ENCODE results near the gene DNAH8.
A peak's percentile ranks its signal among the peaks of the same experiment; 100 is the strongest.

The DNAH8 gene

GRCh38 chr6:38973178-38974057, 258.3 kb downstream of the DNAH8 start:
- DNase-seq (ENCODE audit: low read depth in 2 of 2) = no peak

GRCh38 chr6:38974389-38975151, 259.5 kb downstream of the DNAH8 start:
- DNase-seq (ENCODE audit: low read depth in 2 of 2) = no peak

- DNase-seq (ENCODE audit: low read depth in 2 of 2) = no peak
These were observed 260.5 kb downstream of the DNAH8 start for GRCh38 chr6:38975621-38976049.

GRCh38 chr6:38976051-38976450, 260.9 kb downstream of the DNAH8 start:
- DNase-seq (ENCODE audit: low read depth in 2 of 2) = no peak

- DNase-seq (ENCODE audit: low read depth in 2 of 2) = no peak
These were observed 261.8 kb downstream of the DNAH8 start for GRCh38 chr6:38976801-38977500.

- DNase-seq (ENCODE audit: low read depth in 2 of 2) = no peak
These were observed 263.1 kb downstream of the DNAH8 start for GRCh38 chr6:38978139-38978704.

- no peak for DNase-seq (ENCODE audit: low read depth in 2 of 2)
These were observed 267.4 kb downstream of the DNAH8 start for GRCh38 chr6:38982470-38982869.

GRCh38 chr6:38984723-38985122, 269.6 kb downstream of the DNAH8 start:
- DNase-seq (ENCODE audit: low read depth in 2 of 2) = no peak

GRCh38 chr6:38985839-38986238, 270.7 kb downstream of the DNAH8 start:
- DNase-seq (ENCODE audit: low read depth in 2 of 2) = no peak

- no peak for DNase-seq (ENCODE audit: low read depth in 2 of 2)
These were observed 272.4 kb downstream of the DNAH8 start for GRCh38 chr6:38987503-38987902.

GRCh38 chr6:38988736-38989449, 273.8 kb downstream of the DNAH8 start:
- DNase-seq (ENCODE audit: low read depth in 2 of 2) = no peak

- DNase-seq (ENCODE audit: low read depth in 2 of 2) = no peak
These were observed 275.4 kb downstream of the DNAH8 start for GRCh38 chr6:38990475-38990874.

GRCh38 chr6:38996676-38997075, 281.6 kb downstream of the DNAH8 start:
- DNase-seq (ENCODE audit: low read depth in 2 of 2) = no peak

- DNase-seq (ENCODE audit: low read depth in 2 of 2) = peak in 1 of 2 donors; percentile 2
These were observed 282.1 kb downstream of the DNAH8 start for GRCh38 chr6:38997128-38997761.

- no peak for DNase-seq (ENCODE audit: low read depth in 2 of 2)
These were observed 288.0 kb downstream of the DNAH8 start for GRCh38 chr6:39003072-39003471.

GRCh38 chr6:39003492-39003891, 288.4 kb downstream of the DNAH8 start:
- no peak for DNase-seq (ENCODE audit: low read depth in 2 of 2)

GRCh38 chr6:39004801-39005200, 289.7 kb downstream of the DNAH8 start:
- no peak for DNase-seq (ENCODE audit: low read depth in 2 of 2)

GRCh38 chr6:39005774-39006173, 290.7 kb downstream of the DNAH8 start:
- DNase-seq (ENCODE audit: low read depth in 2 of 2) = no peak

GRCh38 chr6:39007575-39007974, 292.5 kb downstream of the DNAH8 start:
- no peak for DNase-seq (ENCODE audit: low read depth in 2 of 2)

- DNase-seq (ENCODE audit: low read depth in 2 of 2) = no peak
These were observed 293.6 kb downstream of the DNAH8 start for GRCh38 chr6:39008737-39009136.

- no peak for DNase-seq (ENCODE audit: low read depth in 2 of 2)
These were observed 294.4 kb downstream of the DNAH8 start for GRCh38 chr6:39009476-39009875.
